HepG2 (cell line): ENCODE data around the gene SIRT1. TPM values are rescaled to one million over a fixed set of nuclear protein-coding genes. Genes with fewer than 3 reads are reported as not detected.

Experiments
- ATRX ChIP-seq: sonication (generic); formaldehyde crosslinking; IDR thresholded peaks from 2 replicates; pipeline ENCODE4 v1.4.0; 2020; ENCODE audit warnings: missing genetic modification reagents, borderline replicate concordance
- BCLAF1 ChIP-seq: fragments of 450-650 bp; IDR thresholded peaks from 2 replicates; pipeline ENCODE4 v1.6.1; 2017; ENCODE audit warnings: mild to moderate bottlenecking
- CCDC6 ChIP-seq: sonication (generic); formaldehyde crosslinking; IDR thresholded peaks from 2 replicates; pipeline ENCODE4 v1.8.1; 2022; ENCODE audit warnings: mild to moderate bottlenecking, missing genetic modification reagents, moderate library complexity
- CENPBD1 ChIP-seq: sonication (generic); formaldehyde crosslinking; IDR thresholded peaks from 2 replicates; pipeline ENCODE4 v1.8.0; 2022; ENCODE audit warnings: missing genetic modification reagents, low read depth, mild to moderate bottlenecking, borderline replicate concordance
- CREM ChIP-seq, 2 experiments: sonication (generic) in 1 of 2; formaldehyde crosslinking in 1 of 2; IDR thresholded peaks; 2 replicates each; pipeline versions ENCODE4 v1.4.0 to v1.6.1; 2016 to 2020; ENCODE audit warnings: antibody characterized with exemption in 1 of 2, mild to moderate bottlenecking in 1 of 2, missing genetic modification reagents in 1 of 2
- KDM3A ChIP-seq: IDR thresholded peaks from 2 replicates; pipeline ENCODE4 v1.6.1; 2018; ENCODE audit warnings: low read depth, missing compliant biosample characterization
- KLF16 ChIP-seq, 2 experiments: sonication (generic) in 1 of 2; formaldehyde crosslinking in 1 of 2; IDR thresholded peaks; 2 replicates each; pipeline versions ENCODE4 v1.6.1 to v1.8.0; 2016 to 2023; ENCODE audit warnings: missing genetic modification reagents in 2 of 2, missing compliant biosample characterization in 1 of 2
- SNRNP70 ChIP-seq: fragments of 200-400 bp; formaldehyde crosslinking; IDR thresholded peaks from 2 replicates; pipeline ENCODE4 v1.6.1; 2017; ENCODE audit warnings: mild to moderate bottlenecking, low read depth, low read length, moderate library complexity
- YEATS2 ChIP-seq: sonication (generic); formaldehyde crosslinking; IDR thresholded peaks from 2 replicates; pipeline ENCODE4 v1.4.0; 2020; ENCODE audit warnings: missing genetic modification reagents, borderline replicate concordance
- ZNF343 ChIP-seq: sonication (generic); formaldehyde crosslinking; IDR thresholded peaks from 2 replicates; pipeline ENCODE4 v1.4.0; 2020; ENCODE audit warnings: mild to moderate bottlenecking, missing genetic modification reagents
- ZNF652 ChIP-seq: IDR thresholded peaks from 2 replicates; pipeline ENCODE4 v1.6.1; 2016; ENCODE audit warnings: low read depth, borderline replicate concordance
- polyA plus RNA-seq, 8 experiments: library from polyadenylated mRNA; depleted of rRNA in 3 of 8; stranded (reverse) in 7 of 8; unstranded in 1 of 8; fragments of >200 nt; fragmentation: Illumina TruSeq in 4 of 8; extraction: Trizol in 4 of 8; gene quantifications; 2 replicates each; pipeline versions ENCODE4 v1.2.1 to v1.2.3, GENCODE V29; 2011 to 2016; ENCODE audit warnings: low read depth in 4 of 8, missing spikeins in 1 of 8, mixed read lengths in 1 of 8; ENCODE audit not compliant: insufficient read depth in 1 of 8
- total RNA-seq, 5 experiments: library from RNA; depleted of rRNA; stranded (reverse); fragments of >200 nt; fragmentation: Illumina TruSeq; extraction: Trizol; gene quantifications; 2 replicates each; pipeline ENCODE4 v1.2.3, GENCODE V29; 2016; ENCODE audit warnings: low read depth in 1 of 5
- TF ChIP-seq, protein P1 (sequence below): sonication (generic); formaldehyde crosslinking; IDR thresholded peaks from 2 replicates; pipeline ENCODE4 v1.4.0; 2020; ENCODE audit warnings: missing genetic modification reagents, borderline replicate concordance
- TF ChIP-seq, protein P2 (sequence below): IDR thresholded peaks from 2 replicates; pipeline ENCODE4 v1.6.1; 2016; ENCODE audit warnings: low read depth
- TF ChIP-seq, protein P3 (sequence below): IDR thresholded peaks from 2 replicates; pipeline ENCODE4 v1.6.1; 2012; ENCODE audit warnings: inconsistent platforms
- TF ChIP-seq, protein P4 (sequence below): sonication (generic); formaldehyde crosslinking; IDR thresholded peaks from 2 replicates; pipeline ENCODE4 v1.8.0; 2022; ENCODE audit warnings: mild to moderate bottlenecking, missing genetic modification reagents
- TF ChIP-seq, protein P5 (sequence below): sonication (generic); formaldehyde crosslinking; IDR thresholded peaks from 2 replicates; pipeline ENCODE4 v1.4.0; 2020; ENCODE audit warnings: low read depth, missing genetic modification reagents

SIRT1 gene
- total and polyA plus RNA-seq, 2 of the 13 experiments (the other 11 are each of a cell fraction or from before 2014, with no cell fraction given), result 9.4 to 10.2 TPM

DNA sequence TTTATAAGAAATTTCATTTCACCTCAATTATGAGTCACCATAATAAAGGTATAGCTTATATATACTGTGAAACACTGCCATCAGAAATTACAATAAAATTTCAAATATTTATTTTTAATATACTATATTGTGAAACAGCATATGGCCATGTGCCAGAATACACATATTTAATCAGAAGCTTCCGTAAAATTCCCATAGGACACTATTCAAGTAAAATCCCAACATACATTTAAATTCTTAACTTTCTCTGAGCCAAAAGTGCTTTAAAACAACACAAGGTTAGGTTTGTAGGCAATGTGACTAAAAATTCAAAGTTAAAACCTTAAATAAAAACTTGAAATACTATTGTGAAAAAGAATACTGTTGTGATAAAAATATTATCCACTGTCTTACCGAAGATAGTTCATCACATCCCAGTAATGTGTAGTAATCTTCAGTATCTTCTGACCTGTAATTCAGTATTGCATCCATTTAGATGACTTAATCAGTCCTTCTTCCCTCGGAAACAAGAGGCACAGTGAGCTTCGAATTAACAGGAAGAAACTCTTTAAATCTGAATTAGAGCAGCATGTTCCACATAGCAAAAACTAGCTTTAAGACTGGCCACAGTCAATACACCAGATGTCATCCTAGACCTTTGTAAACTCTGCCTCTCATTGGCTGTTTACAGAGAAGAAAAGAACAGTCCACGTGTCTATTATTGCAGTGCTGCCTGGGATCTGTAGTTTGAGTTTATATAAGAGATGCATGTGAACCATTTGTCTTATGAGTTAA is 46.7 kb upstream of the SIRT1 start, which contains the start of gene DNAJC12 (continued):
- TF ChIP-seq, protein P1, sequence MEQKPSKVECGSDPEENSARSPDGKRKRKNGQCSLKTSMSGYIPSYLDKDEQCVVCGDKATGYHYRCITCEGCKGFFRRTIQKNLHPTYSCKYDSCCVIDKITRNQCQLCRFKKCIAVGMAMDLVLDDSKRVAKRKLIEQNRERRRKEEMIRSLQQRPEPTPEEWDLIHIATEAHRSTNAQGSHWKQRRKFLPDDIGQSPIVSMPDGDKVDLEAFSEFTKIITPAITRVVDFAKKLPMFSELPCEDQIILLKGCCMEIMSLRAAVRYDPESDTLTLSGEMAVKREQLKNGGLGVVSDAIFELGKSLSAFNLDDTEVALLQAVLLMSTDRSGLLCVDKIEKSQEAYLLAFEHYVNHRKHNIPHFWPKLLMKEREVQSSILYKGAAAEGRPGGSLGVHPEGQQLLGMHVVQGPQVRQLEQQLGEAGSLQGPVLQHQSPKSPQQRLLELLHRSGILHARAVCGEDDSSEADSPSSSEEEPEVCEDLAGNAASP (CRISPR knock-in tag), result 0 out of 2 replicates have a peak, but pooled peaks have one; percentile 32
- TF ChIP-seq CENPBD1 (CRISPR knock-in tag), result no peak
- TF ChIP-seq KLF16 (CRISPR knock-in tag; IDR thresholded peaks at IDR 0.05), result peak in 1 of 2 experiments; percentile 43; a peak in 1 of 4 replicates
- TF ChIP-seq BCLAF1, result no peak
- TF ChIP-seq ZNF652 (CRISPR knock-in tag), result peak; percentile 16; the same call in 1 of the 2 replicates
- no peak for TF ChIP-seq ATRX (CRISPR knock-in tag)
- TF ChIP-seq SNRNP70, result no peak
- TF ChIP-seq, protein P2, sequence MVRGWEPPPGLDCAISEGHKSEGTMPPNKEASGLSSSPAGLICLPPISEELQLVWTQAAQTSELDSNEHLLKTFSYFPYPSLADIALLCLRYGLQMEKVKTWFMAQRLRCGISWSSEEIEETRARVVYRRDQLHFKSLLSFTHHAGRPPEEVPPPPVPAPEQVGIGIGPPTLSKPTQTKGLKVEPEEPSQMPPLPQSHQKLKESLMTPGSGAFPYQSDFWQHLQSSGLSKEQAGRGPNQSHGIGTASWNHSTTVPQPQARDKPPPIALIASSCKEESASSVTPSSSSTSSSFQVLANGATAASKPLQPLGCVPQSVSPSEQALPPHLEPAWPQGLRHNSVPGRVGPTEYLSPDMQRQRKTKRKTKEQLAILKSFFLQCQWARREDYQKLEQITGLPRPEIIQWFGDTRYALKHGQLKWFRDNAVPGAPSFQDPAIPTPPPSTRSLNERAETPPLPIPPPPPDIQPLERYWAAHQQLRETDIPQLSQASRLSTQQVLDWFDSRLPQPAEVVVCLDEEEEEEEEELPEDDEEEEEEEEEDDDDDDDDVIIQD (CRISPR knock-in tag), result peak; percentile 66; the same call in 1 of the 2 replicates
- TF ChIP-seq, protein P3, sequence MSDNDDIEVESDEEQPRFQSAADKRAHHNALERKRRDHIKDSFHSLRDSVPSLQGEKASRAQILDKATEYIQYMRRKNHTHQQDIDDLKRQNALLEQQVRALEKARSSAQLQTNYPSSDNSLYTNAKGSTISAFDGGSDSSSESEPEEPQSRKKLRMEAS, result peak; percentile 75; the same call in 1 of the 2 replicates
- TF ChIP-seq CREM (IDR thresholded peaks at IDR 0.05), result peak; percentile 66
- no peak for TF ChIP-seq CREM (CRISPR knock-in tag; IDR thresholded peaks at IDR 0.05)
- TF ChIP-seq, protein P4, sequence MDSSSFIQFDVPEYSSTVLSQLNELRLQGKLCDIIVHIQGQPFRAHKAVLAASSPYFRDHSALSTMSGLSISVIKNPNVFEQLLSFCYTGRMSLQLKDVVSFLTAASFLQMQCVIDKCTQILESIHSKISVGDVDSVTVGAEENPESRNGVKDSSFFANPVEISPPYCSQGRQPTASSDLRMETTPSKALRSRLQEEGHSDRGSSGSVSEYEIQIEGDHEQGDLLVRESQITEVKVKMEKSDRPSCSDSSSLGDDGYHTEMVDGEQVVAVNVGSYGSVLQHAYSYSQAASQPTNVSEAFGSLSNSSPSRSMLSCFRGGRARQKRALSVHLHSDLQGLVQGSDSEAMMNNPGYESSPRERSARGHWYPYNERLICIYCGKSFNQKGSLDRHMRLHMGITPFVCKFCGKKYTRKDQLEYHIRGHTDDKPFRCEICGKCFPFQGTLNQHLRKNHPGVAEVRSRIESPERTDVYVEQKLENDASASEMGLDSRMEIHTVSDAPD (CRISPR knock-in tag), result no peak
- TF ChIP-seq KDM3A, result no peak
- TF ChIP-seq, protein P5, sequence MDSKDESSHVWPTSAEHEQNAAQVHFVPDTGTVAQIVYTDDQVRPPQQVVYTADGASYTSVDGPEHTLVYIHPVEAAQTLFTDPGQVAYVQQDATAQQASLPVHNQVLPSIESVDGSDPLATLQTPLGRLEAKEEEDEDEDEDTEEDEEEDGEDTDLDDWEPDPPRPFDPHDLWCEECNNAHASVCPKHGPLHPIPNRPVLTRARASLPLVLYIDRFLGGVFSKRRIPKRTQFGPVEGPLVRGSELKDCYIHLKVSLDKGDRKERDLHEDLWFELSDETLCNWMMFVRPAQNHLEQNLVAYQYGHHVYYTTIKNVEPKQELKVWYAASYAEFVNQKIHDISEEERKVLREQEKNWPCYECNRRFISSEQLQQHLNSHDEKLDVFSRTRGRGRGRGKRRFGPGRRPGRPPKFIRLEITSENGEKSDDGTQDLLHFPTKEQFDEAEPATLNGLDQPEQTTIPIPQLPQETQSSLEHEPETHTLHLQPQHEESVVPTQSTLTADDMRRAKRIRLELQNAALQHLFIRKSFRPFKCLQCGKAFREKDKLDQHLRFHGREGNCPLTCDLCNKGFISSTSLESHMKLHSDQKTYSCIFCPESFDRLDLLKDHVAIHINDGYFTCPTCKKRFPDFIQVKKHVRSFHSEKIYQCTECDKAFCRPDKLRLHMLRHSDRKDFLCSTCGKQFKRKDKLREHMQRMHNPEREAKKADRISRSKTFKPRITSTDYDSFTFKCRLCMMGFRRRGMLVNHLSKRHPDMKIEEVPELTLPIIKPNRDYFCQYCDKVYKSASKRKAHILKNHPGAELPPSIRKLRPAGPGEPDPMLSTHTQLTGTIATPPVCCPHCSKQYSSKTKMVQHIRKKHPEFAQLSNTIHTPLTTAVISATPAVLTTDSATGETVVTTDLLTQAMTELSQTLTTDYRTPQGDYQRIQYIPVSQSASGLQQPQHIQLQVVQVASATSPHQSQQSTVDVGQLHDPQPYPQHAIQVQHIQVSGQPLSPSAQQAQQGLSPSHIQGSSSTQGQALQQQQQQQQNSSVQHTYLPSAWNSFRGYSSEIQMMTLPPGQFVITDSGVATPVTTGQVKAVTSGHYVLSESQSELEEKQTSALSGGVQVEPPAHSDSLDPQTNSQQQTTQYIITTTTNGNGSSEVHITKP (CRISPR knock-in tag), result no peak
- no peak for TF ChIP-seq ZNF343 (CRISPR knock-in tag)
- no peak for TF ChIP-seq CCDC6 (CRISPR knock-in tag)
- no peak; the same call in 1 of the 2 replicates for TF ChIP-seq YEATS2 (CRISPR knock-in tag)
